Stimulated activated naive CD4-positive, alpha-beta T cell (primary cell): Measurements from ENCODE around the gene OTUB2.
A peak's percentile ranks its signal among the peaks of the same experiment; 100 is the strongest.

Experiments
- DNase-seq, 6 experiments: peaks; one replicate each; lab custom pipeline; 2025; lab: John Stamatoyannopoulos, UW

The OTUB2 gene

DNA sequence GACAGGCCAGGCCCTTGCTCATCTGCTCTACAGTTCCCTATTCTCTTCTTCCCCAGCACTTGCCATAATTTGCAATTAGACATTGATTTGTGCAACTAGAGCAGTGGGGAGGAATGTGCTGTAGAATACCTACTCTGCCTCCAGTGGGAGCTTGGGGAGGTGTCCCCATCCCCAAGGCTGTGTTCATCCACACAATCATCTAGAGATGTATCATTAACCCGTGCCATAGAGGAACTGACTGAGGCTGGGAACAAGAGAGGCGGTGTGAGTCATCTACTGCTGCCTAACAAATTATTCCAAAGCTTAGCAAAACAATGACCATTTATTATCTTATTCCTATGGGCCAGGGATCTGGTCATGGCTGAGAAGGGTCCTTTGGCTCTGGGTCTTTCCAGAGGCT lies 5.1 kb upstream of the OTUB2 start:
- DNase-seq = no peak

DNA sequence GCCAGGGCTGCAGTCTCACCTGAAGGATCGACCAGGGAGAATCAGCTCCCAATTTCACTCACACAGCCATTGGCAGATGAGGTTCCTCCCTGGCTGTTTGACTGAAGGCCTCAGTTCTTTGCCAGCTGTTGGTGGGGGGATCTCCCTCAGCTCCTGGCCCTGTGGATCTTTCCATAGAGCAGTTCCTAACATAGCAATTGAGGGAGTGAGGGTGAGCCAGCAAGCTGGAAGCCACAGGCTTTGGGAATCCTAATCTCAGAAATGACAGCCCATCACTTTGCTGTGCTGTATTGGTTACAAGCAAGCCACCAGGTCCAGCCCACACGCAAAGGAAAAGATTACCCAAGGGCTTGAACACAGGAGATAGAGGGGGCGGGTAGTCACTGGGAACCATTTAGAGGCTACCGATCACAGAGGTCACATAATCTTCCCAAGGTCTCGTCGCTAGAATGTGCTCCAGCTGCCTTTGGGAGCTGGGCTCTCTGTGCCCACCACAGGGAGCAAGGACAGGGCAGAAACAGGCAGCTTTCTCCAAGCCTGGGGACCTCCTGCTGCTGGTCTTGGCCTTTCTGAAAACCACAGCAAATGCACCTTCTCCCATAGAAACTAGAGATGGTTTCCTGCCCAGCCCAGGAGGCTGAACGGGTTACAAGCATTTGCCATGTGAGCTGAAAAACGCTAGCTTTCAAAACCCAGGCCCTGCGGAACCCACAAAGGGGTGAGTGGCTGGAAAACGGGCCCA lies 4.6 kb upstream of the OTUB2 start:
- DNase-seq = no peak

DNA sequence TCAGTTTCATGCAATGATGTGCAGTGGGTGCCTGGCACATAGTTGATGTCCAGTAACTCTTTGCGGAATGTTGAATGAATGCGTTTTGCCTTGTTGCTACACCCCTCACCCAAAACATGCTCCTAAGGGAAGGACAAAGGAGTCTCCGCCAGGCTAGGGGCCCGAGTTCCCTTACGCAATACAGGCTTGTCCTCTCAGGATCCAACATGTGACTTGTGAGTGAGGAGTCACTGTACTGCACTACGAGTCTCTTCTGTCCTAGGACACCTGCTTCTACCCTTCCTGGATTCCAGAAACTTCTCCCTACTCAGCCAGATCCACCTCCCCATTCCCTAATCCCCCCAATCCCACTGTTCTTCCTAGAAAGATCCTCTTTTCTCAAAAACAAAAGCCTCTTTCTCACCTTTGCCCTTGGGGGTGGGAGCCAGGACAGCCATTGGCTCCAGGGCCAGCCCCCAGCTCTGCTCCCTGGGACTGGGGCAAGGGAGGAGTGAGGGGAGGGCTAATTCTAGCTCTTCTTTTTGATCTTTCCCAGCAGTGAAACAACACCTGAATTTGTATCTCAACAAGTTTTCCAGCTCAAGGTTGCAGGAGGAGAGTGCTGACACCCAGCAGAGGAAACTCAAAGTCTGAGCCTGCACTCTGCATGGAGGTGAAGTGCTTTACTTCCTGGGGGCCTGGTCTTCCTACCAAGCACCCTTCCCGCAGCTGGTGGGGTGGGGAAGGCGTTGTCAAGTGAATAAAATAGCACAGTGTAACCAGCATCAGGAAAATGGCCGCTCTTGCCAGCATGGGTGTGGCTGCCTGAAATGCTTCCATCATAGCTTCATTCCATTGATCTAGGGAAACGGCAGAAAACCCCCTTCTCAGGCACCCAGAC lies 3.4 kb upstream of the OTUB2 start:
- DNase-seq = no peak

DNA sequence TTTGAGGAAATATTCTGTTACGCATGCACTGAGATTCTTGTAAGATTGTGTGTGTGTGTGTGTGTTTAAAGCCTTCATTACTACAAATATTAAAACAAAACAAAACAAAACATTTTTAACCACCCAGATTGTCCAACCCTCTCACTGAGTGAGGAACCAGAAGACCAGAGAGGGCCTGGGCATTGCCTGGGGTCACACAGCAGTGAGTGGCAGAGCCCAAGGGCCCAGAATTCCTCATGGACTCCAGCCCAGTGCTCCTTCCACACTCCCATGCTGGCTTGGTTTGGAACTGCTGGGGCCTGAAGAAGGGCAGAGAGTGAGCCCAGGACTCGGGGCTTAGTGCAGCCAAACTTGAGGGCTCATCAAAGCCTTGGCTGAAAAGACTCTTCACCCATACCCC lies 1.6 kb upstream of the OTUB2 start:
- DNase-seq = no peak

DNA sequence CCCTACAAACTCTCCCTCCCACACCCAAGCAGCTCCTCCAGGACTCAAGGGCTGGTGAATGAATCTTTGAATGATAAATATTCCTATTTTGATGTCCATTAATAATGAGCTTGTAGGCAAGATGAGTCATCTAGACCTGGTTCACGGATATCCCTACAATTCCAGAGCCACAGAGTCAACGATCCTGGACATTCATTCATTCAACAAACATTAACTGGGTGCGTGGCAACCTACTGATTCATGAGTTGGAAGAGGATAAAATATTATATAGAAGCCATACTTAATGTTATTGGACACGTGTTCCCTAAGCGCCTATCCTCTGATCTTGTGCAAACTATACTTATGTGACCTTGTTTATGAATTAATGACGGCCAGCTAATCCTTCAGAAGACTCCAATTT lies 420 bp upstream of the OTUB2 start:
- no peak for DNase-seq

DNA sequence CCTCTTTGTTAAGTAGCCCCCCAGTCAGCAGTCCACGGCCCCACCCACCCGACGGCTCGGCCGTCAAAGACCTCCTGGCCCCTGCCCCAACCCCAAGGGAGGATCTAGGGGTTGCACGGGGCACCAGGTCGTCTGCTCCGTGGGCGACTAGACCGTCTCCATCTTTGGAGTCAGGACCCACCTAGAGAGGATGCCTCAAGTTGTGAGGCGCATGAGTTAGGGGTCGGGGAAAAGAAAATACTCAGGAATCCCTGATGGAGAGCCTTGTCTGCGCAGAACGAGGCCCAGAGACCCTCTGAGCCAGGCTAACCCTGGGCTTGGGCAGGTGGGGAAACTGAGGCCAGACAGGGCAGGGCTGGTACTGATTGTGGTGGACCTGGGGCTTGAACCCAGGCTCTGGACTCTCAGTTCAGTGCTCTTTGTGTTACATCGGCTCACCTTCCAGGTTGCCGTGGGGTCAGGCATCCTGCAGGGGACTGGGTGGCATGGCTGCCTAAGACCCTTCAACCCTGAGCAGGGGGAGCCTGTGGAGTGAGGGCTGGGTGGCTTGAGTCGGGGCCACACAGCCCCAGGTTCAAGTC lies 839 bp downstream of the OTUB2 start:
- no peak for DNase-seq

DNA sequence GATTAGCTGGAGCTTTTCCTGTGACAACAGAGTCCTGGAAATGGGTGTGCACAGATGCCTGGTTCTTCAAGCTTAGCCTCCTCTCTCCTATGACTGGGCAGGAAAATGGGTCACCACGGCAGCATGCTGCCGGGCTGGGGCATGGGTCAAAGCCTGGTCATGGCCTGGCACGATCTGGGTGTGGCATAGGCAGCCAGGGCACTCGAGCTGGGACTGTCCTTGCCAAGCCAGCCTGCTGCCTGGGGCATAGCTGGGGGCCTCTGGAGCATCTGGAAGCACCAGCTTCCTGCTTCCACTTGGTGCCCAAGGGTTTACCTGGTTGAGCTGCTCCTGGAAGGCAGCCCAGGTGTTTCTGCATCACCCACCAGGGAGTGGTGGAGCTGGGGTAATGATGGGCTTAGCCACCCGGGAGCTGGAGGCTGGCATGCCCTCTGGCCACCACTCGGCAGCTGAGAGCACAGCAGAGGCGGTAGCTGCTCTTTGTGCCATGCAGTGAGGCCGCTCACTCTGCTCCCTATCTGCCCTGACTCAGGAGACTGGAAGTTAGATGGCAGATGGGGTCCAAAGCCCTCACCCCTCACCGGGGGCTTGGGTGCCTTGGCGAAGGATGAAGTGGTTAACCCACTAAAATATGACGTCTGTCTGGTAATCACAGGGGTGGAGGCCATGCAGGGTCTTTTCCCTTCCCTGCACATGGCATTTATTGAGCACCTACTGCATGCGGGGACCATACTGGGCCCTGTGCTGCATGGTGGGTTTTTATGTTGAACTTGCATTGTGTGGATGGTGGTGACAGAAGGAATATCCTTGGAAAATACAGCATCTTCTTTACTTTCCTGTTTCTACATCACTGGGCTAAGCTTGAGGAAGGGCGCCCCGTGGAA lies 1.7 kb downstream of the OTUB2 start:
- DNase-seq = no peak

DNA sequence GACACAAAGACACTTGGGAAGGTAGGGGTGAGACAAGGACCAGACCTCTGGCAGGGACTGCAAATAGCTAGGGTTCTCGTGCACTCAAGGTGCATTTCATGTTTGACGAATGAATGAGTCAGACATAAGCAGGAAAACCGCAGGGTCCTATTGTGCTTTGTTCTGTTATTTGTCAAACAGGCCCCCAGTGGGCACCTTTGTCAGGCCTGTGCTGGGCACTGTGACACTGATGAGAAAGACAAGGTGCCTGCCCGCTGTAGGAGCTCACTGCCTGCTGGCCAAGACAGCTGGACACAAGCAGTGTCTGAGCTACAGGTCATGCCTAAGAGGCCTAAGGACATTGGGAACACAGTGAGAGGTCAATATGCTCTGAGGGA lies 2.3 kb downstream of the OTUB2 start:
- DNase-seq = no peak

DNA sequence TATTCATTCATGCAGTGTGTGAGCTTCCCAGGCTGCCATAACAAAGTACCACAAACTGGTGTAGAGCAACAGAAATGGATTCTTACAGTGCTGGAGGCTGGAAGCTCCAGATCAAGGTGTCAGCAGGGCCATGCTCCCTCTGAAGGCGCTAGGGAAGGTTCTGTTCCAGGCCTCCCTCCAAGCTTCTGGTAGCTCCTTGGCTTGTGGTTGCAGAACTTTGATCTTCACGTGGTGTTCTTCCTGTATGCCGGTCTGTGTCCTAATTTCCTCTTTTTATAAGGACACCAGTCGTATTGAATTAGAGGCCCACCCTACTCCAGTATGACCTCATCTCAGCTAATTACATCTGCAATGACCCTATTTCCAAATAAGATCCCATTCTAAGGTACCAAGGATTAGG lies 3.1 kb downstream of the OTUB2 start:
- DNase-seq = no peak

DNA sequence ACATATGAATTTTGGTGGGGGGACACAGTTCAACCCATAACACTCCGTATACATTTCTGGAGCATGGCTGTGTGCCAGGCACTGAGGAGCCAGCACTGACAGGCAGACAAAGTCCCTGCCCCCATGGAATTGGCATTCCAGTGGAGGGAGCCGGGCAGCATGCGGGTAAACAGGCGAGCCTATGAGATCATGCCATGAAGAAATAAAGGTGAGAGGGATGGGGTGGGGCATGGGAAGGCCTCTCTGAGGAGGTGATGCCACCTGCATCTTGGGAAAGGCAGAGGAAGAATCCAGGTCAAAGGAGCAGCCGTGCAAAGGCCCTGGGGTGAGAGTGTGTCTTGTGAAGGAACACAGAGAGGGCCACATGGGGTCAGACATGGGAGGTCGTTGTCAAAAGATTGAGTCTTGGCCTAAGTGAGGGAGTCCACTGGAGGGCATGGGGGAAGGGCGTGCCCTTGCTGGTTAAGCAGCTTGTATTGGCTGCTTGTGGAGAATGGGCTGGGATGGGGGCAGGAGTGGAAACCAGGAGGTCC lies 3.6 kb downstream of the OTUB2 start:
- DNase-seq = no peak

DNA sequence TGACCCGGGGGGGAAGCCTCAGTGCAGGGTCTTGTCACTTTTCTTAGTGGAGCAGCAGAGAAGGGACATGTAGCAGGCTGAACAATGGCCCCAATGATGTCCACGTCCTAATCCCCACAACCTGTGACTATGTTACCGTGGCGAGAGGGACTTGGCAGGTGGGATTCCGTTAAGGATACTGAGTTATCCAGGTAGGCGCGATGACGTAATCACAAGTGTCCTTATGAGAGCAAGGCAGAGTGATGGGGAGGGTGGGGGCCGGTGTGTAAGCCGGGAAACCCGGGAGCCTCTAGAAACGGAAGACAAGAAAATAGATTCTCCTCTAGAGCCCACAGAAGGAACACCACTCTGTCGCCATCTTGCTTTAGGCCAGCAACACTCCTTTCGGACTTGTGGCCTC lies 4.4 kb downstream of the OTUB2 start:
- no peak for DNase-seq

DNA sequence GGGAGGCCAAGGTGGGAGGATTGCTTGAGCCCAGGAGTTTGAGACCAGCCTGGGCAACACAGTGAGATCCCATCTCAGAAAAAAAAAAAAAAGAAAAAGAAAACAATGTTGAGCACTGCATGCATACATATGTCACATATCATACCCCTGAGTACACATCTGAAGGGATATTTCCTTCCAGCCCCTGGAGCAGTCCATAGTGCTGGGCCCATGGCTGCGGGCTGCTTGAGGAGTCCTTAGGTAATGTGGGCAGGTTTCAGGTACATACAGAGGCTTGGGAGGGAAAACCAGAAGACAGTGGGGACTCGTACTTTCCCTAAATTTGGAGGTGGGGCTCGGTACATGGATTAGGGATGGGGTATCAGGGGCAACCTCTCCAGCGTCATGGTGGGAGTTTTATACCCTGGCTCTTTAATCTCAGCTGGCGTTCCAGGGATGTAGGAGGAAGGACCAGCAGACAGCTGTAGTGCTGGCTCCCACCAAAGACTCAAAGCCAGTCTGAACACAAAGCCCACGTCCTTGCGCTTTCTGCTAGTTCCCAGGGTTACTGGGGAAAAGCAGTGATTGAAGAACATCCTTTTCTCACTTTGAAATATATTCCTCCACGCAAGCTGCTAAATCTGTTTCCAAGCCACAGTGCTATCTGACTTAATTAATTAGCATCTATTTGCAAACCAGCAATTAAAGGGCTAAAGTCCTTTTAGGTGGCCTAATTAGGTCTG lies 5.2 kb downstream of the OTUB2 start:
- DNase-seq = no peak

DNA sequence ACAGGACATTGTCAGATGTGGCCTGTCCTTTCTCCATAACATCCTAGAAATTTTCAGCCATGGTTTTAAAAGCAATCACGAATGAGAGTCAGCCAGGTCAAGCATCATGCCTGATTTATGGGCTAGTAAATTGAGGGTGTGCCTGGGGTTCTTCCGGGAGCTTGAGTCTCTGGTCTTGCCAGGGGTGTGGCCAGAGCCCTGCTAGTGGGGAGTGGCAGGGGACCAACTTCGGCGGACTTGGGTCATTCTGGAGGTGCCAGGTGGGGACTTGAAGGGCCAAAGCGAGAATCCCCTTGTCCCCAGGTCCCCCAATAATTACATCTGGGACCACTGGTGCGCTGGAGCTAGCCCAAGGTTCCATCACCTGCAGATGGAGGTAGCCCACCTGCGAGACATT lies 5.7 kb downstream of the OTUB2 start:
- DNase-seq = no peak

DNA sequence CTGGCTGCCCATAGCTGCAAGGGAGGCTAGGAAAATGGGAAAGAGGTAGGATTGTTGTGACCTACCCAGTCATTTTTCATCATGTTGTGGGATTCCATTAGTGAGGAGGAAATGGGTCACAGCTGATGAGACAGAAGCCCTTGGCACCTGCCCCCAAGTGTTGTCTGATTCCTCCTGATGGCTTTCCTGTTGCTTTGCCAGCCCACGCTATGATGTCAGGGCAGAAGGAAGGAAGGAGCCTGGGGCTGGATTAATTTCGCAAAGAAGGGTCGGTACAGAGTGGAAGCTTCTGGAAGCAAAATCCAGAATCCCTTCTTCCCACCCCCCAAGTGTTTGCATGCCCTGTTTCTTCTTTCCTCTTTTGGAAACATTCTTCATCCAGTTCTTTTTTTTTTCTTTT lies 8.7 kb downstream of the OTUB2 start:
- no peak for DNase-seq

DNA sequence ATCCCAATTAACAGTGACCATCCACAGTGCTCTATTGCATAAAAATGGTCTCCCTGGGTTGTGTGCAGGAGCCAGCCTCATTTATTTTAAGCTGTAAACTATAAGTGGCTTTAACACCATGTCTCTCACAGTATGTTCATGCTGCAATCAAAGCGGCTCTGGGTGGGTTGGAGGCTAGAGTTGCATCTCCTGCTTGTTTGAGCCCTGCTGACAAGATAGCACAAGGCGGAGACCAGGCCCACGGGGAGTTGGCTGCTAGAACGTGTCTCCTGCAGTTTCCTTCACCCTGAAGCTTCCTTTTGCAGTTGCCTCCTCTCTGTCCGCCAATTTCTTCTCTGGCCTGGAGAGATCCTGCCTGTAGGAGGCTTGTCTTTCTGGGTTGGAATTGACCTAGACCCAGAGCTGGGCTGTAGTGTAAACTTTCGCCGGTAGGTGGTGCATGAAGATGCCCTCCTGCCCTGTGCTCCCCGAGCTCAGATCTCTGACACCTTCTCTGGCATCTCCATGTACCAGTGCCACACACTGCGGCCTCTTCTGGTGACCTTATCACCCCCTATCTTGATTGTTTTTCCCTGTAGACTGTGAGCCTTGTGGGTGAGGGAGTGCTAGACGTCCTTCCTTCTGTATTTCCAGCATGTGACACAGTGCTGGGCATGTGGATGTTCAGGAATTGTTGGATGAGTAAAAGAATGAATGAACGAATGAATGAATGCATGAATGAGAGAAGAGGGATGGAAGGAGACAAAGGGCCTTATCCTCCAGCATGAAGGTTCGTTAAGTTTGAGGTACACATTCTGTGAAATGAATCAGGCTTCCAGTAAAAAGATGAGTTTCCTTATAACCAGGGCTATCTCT lies 10.4 kb downstream of the OTUB2 start:
- DNase-seq = peak; percentile 41 to 70 (median 56)

DNA sequence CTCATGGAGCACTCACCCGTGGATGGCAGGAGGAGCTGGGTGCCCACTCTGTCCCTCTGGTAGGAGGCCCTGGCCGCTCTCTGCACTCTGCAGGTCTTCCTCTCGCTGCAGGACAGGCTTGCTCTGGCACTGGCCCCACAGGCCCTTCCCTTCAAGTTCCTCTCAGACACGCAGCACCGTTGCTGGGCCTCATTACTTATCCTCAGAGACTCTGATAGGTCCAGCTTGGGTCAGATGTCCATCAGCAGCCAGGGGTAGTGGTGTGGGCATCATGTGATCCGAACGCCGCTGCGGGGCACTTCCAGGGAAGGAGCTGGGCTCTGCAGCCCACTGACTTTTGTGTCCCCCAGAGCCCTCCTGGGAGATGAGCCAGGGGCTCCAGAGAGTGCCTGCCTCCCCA lies 11.8 kb downstream of the OTUB2 start:
- DNase-seq = no peak

DNA sequence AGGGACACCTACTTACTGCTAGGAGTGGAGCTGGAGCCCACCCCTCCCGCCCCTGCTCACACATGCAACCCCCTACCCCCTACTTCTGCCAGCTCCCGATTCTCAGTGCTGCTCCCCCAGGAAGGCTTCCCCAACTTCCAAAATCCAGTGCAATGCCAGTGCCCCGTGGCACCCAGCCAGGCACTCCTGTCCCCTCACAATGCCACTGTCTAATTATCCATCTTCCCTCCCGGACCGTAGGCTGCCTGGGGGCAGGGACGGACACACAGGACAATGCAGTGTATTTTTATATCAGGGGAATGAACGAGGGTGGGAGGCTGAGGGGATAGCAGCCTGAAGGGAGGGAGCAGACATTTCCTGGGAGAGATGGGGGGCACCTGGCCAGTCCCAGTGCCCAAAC lies 12.4 kb downstream of the OTUB2 start:
- DNase-seq = no peak

DNA sequence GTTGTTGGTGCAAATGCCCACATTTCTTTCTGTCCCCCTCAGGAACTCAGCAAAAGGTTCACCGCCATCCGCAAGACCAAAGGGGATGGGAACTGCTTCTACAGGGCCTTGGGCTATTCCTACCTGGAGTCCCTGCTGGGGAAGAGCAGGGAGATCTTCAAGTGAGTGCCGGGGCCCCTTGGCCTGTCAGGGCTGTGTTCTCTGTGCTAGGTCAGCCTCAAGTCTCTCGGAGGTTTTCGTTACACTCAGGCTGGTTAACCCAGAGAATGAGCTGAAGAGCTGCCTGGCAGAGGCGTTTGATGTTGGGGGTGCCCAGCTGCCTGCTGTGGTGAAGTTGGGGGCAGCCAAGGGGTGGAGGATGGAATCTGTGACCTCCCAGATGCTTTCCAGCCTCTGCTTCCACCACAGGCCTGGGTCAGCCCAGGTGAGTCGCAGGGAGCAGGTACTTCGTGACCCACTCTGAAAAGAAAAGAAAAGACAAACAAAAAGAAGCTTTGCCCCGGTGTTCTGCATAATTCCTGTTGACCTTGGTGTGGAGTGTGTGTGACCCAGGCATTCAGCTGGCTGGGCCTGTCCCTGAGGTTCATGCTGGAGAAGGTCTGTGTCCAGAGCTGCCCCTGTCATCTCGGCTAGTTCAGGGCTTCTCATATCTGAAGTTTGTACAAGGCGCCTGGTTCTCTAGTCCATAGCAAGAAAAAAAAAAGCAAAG lies 12.9 kb downstream of the OTUB2 start:
- DNase-seq = no peak

DNA sequence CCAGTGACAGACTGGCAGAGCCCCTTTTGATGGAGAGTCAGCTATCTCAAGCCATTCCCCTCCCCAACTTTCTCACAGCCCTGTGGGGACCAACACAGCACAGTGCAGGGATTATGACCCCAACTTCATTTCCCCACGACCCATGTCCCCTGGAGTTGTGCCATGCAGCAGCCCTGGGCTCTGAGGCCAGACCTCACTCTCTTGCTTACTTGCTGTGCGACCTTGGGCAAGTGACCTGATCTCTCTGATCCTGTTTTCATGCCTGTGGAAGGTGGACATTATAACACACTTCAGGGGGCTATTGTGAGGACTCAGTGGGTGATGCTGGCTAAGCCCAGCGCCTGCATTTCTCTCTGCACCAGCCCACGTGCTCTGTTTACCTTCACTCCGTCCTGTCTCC lies 14.1 kb downstream of the OTUB2 start:
- DNase-seq = no peak

DNA sequence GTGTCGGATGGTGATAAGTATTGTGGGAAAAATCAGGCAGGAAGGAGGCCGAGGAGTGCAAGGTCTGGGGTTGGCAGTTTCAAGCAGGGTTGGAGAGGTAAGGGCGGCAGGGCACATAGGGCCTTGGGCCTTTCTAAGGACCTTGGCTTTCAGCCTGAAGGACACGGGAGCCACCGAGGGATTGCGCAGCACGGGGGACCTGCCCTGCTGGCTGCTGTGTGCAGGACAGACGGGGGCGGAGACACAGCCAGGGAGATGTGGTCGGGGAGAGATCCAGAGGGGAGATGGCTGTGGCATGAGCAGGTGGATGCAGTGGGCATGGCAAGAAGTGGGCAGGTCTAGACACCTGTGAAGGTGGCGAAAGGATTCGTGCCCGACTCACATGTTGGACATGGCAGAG lies 14.7 kb downstream of the OTUB2 start:
- DNase-seq = no peak
